ENCODE data around the gene DPY19L2. TPM values are rescaled to one million over a fixed set of nuclear protein-coding genes. Genes with fewer than 3 reads are reported as not detected.
"Not testable (repeated sequence)": the region's sequence is repeated elsewhere in the genome, so short reads cannot be mapped to it uniquely, and the experiment has no call there.

Gene DPY19L2
- total and polyA plus RNA-seq, 9 of the 15 experiments (the other 6 are each of a cell fraction or from before 2014, with no cell fraction given), result 0.05 to 0.13 (median 0.12) TPM; not detected in 3

DNA sequence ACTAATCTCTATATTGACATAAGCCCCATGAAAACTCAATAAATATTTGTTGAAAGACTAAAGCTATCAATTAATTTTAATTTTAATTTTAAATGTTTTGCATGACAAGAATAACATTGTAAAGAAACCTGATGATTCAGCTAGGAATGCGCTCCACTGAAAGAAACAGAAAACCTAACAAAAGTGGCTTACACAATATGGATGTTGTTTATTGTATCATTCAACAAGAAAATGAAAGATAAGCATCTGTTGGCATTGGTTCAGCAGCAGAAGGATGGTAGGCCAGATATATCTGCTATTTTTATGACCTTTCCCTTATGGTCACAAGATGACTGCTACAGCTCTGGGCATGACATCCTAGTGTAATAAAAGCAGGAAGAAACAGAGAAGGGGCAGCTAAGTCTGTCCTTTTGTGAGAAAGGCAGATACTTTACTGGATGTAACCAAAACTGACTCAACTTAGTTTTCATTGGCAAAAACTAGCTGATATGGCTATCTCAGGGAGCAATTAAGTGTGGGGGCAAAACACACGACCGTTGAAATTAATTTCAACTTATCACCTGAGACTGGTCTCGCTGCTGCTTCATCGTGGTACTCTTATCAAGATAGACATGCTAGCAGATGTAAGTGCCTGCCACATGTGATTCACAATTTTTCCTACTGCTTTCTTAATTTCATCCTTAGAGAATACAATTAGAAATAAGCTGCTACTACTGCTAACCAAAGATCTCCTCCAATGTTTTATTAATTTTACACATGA lies 24.7 kb downstream of the DPY19L2 start:
- intact Hi-C loops (cut with micrococcal nuclease); H3K4me3 ChIP-seq; H3K4me2 ChIP-seq (ENCODE audit: insufficient read depth, low read length); CTCF ChIA-PET (ENCODE audit: low intra/inter-chr PET ratio); H3K27ac ChIP-seq (ENCODE audit: extremely low read depth, low read depth, low read length); FAIRE-seq; H3K9me1 ChIP-seq (ENCODE audit: control insufficient read depth, insufficient read depth, low read length); H3K79me2 ChIP-seq (ENCODE audit: control insufficient read depth, insufficient read depth, low read length); H2AFZ ChIP-seq (ENCODE audit: low read depth, low read length); H3K36me3 ChIP-seq (ENCODE audit: control insufficient read depth, insufficient read depth, low read length); BruUV-seq (replicated peaks); in situ Hi-C loops (cut with MboI); H4K20me1 ChIP-seq (replicated peaks; ENCODE audit: control insufficient read depth, insufficient read depth, low read length); DNase-seq (ENCODE audit: extremely low read depth in 1 of 4, low spot score in 3 of 4); H3K4me1 ChIP-seq (replicated peaks in 1 of 2; ENCODE audit: control insufficient read depth in 2 of 2, insufficient read depth in 2 of 2, low read length in 2 of 2); H3K9me3 ChIP-seq (replicated peaks; ENCODE audit: control insufficient read depth, insufficient read depth, low read depth, low read length); H3K9ac ChIP-seq (ENCODE audit: insufficient read depth in 1 of 2, low read depth in 2 of 2, low read length in 2 of 2); H3K27me3 ChIP-seq (ENCODE audit: control insufficient read depth in 2 of 2, insufficient read depth in 2 of 2, low read length in 2 of 2); ATAC-seq: not testable (repeated sequence)
- POLR2A ChIA-PET, result interaction anchor here (0.6 kb wide), 1 partner anchor 696 kb away, joined by 3 read pairs; no protein-coding TSS in a partner anchor
- WGBS (ENCODE audit: insufficient coverage, low coverage, missing lambda C conversion rate), result 0% methylated on average over 5 of the region's 5 CpGs

DNA sequence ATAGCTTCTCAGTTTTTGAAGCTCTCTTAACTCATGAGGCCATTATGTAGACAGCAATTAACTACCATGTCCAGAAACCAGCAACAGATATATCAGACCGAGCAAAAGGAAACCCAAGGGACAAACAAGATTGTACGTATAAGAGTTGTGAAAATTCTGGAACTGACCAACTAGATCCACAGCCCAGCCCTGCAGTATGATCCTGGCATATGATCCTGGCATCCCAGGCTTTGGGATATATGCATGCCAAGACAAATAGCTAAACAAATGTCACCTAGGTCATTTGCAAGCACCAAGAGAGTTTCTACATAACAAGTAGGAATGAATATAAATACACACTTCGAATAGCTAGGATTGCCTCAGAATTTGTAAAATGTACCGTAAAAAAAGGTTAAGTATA lies 44.0 kb downstream of the DPY19L2 start:
- H3K4me1 ChIP-seq (replicated peaks in 1 of 2; ENCODE audit: control insufficient read depth in 2 of 2, insufficient read depth in 2 of 2, low read length in 2 of 2); H3K9me3 ChIP-seq (replicated peaks; ENCODE audit: control insufficient read depth, insufficient read depth, low read depth, low read length); H3K27me3 ChIP-seq (ENCODE audit: control insufficient read depth in 2 of 2, insufficient read depth in 2 of 2, low read length in 2 of 2); POLR2A ChIA-PET; intact Hi-C loops (cut with micrococcal nuclease); in situ Hi-C loops (cut with MboI); H4K20me1 ChIP-seq (replicated peaks; ENCODE audit: control insufficient read depth, insufficient read depth, low read length); CTCF ChIA-PET (ENCODE audit: low intra/inter-chr PET ratio); H3K9me1 ChIP-seq (ENCODE audit: control insufficient read depth, insufficient read depth, low read length); H2AFZ ChIP-seq (ENCODE audit: low read depth, low read length); FAIRE-seq; H3K4me2 ChIP-seq (ENCODE audit: insufficient read depth, low read length); H3K4me3 ChIP-seq; BruUV-seq (replicated peaks); H3K79me2 ChIP-seq (ENCODE audit: control insufficient read depth, insufficient read depth, low read length); H3K9ac ChIP-seq (ENCODE audit: insufficient read depth in 1 of 2, low read depth in 2 of 2, low read length in 2 of 2); DNase-seq (ENCODE audit: extremely low read depth in 1 of 4, low spot score in 3 of 4); ATAC-seq; H3K27ac ChIP-seq (ENCODE audit: extremely low read depth, low read depth, low read length); H3K36me3 ChIP-seq (ENCODE audit: control insufficient read depth, insufficient read depth, low read length): not testable (repeated sequence)
- WGBS (ENCODE audit: insufficient coverage, low coverage, missing lambda C conversion rate), result 0% methylated on average over 4 of the region's 4 CpGs

DNA sequence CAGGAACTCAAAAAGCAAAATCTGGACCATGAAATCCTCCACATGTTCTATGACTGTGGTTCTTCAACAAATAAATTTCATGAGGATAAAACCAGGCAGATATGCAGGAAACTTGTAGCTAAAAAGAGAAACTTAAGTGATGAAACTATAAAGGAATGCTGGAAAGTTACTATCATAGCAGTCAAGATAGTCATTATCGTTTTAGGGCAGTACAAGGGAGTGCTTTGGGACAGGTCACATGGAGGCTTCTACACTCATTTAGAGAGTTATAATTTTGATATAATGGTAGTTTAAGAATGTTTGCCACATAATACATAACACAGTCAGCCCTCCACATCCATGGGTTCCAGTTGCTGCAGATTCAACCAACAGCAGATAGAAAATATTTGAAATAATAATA lies 52.7 kb downstream of the DPY19L2 start:
- in situ Hi-C loops (cut with MboI); H3K79me2 ChIP-seq (ENCODE audit: control insufficient read depth, insufficient read depth, low read length); FAIRE-seq; intact Hi-C loops (cut with micrococcal nuclease); H3K9me1 ChIP-seq (ENCODE audit: control insufficient read depth, insufficient read depth, low read length); H3K4me1 ChIP-seq (replicated peaks in 1 of 2; ENCODE audit: control insufficient read depth in 2 of 2, insufficient read depth in 2 of 2, low read length in 2 of 2); BruUV-seq (replicated peaks); DNase-seq (ENCODE audit: extremely low read depth in 1 of 4, low spot score in 3 of 4); H3K36me3 ChIP-seq (ENCODE audit: control insufficient read depth, insufficient read depth, low read length); H3K9me3 ChIP-seq (replicated peaks; ENCODE audit: control insufficient read depth, insufficient read depth, low read depth, low read length); H3K27ac ChIP-seq (ENCODE audit: extremely low read depth, low read depth, low read length); CTCF ChIA-PET (ENCODE audit: low intra/inter-chr PET ratio); H4K20me1 ChIP-seq (replicated peaks; ENCODE audit: control insufficient read depth, insufficient read depth, low read length); ATAC-seq; H3K9ac ChIP-seq (ENCODE audit: insufficient read depth in 1 of 2, low read depth in 2 of 2, low read length in 2 of 2); POLR2A ChIA-PET; H3K4me2 ChIP-seq (ENCODE audit: insufficient read depth, low read length); H3K27me3 ChIP-seq (ENCODE audit: control insufficient read depth in 2 of 2, insufficient read depth in 2 of 2, low read length in 2 of 2); H3K4me3 ChIP-seq; H2AFZ ChIP-seq (ENCODE audit: low read depth, low read length): not testable (repeated sequence)
- WGBS (ENCODE audit: insufficient coverage, low coverage, missing lambda C conversion rate), result no CpG with 5 or more reads among the region's 1 CpG

DNA sequence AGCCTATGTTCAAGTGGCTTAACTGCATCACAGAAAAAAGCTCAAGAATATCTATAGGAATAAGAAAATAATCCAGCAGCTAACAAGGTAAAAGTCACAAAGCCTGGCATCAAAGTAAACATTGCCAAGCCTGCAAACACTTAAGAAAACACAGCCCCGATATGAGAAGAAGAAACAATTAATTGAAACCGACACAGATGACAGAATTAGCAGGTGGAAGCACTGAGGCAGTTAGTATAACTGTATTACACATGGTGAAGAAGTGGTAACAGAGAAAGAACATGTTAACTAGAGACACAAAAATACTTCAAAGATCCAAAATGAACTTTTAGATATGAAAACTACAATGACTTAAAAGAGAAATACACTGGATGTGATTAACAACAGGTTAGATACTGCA lies 57.0 kb downstream of the DPY19L2 start:
- DNase-seq (ENCODE audit: extremely low read depth in 1 of 4, low spot score in 3 of 4); H4K20me1 ChIP-seq (replicated peaks; ENCODE audit: control insufficient read depth, insufficient read depth, low read length); H3K27ac ChIP-seq (ENCODE audit: extremely low read depth, low read depth, low read length); H3K9me1 ChIP-seq (ENCODE audit: control insufficient read depth, insufficient read depth, low read length); H3K36me3 ChIP-seq (ENCODE audit: control insufficient read depth, insufficient read depth, low read length); H3K4me3 ChIP-seq; H3K4me2 ChIP-seq (ENCODE audit: insufficient read depth, low read length); intact Hi-C loops (cut with micrococcal nuclease); POLR2A ChIA-PET; in situ Hi-C loops (cut with MboI); BruUV-seq (replicated peaks); H3K27me3 ChIP-seq (ENCODE audit: control insufficient read depth in 2 of 2, insufficient read depth in 2 of 2, low read length in 2 of 2); H2AFZ ChIP-seq (ENCODE audit: low read depth, low read length); H3K9me3 ChIP-seq (replicated peaks; ENCODE audit: control insufficient read depth, insufficient read depth, low read depth, low read length); H3K79me2 ChIP-seq (ENCODE audit: control insufficient read depth, insufficient read depth, low read length); H3K4me1 ChIP-seq (replicated peaks in 1 of 2; ENCODE audit: control insufficient read depth in 2 of 2, insufficient read depth in 2 of 2, low read length in 2 of 2); FAIRE-seq; ATAC-seq; H3K9ac ChIP-seq (ENCODE audit: insufficient read depth in 1 of 2, low read depth in 2 of 2, low read length in 2 of 2); CTCF ChIA-PET (ENCODE audit: low intra/inter-chr PET ratio): not testable (repeated sequence)
- WGBS (ENCODE audit: insufficient coverage, low coverage, missing lambda C conversion rate), result 4% methylated on average over 2 of the region's 2 CpGs
